AG09309 (cell line): ENCODE measurements around the gene SIDT2.
A peak's percentile ranks its signal among the peaks of the same experiment; 100 is the strongest.

Experiments used
- DNase-seq: peaks from one replicate; pipeline ENCODE4 v3.0.0-alpha.2; 2010; ENCODE audit warnings: low read depth
- H3K4me3 ChIP-seq: 2 replicates; pipeline ENCODE4 v1.5.1; 2011; ENCODE audit warnings: mild to moderate bottlenecking, low read depth, low read length, moderate library complexity; ENCODE audit not compliant: control insufficient read depth
- TF ChIP-seq, protein P1 (sequence below): IDR thresholded peaks from 2 replicates; pipeline ENCODE4 v1.5.1; 2011; ENCODE audit warnings: mild to moderate bottlenecking, low read depth, low read length, inconsistent platforms; ENCODE audit not compliant: insufficient read depth, control insufficient read depth; ENCODE audit errors: missing control alignments

Gene SIDT2

DNA sequence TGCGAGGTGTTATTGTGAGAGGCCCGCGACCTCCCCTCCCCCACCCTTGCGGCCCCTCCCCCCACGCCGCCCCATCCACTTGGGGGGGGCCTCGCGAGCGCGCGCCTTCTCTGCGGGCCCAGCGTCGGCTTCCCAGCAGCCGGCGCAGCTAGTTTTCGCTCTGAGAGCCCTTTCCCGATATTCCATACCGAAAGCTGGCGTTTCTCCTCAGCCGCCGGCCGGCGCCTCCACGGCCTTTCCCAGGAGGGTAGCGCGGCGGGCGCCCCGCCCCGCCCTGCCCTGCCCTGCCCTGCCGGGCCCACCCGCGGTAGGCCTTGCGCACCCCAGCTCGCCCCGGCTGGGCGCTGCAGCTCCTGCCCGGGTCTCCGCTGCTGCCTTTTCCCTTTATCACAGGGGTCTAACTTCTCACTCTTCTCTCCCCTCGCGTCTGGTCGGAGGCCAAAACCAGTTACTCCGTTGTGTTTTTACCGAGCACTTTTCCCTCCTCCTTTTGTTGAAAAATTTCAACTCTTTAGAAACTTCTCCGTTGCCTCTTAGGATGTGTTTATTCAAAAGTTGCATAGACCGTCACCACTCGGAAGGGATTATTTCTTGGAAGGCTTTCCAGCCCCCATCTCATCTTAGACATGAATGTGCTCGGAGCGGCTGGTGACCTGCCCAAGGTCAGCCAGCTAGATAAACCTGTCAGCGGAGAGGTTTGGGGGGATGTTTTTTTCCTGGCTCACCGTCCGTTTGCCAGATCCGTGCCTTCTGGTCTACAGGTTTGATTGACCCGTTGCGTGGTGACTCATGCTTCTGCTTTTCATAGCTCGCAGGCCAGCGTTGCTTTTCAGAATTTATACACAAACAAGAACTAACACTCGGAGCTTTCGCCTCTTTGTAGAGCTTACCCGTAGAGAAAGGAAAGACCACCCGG lies 33.8 kb upstream of the SIDT2 start:
- TF ChIP-seq, protein P1, sequence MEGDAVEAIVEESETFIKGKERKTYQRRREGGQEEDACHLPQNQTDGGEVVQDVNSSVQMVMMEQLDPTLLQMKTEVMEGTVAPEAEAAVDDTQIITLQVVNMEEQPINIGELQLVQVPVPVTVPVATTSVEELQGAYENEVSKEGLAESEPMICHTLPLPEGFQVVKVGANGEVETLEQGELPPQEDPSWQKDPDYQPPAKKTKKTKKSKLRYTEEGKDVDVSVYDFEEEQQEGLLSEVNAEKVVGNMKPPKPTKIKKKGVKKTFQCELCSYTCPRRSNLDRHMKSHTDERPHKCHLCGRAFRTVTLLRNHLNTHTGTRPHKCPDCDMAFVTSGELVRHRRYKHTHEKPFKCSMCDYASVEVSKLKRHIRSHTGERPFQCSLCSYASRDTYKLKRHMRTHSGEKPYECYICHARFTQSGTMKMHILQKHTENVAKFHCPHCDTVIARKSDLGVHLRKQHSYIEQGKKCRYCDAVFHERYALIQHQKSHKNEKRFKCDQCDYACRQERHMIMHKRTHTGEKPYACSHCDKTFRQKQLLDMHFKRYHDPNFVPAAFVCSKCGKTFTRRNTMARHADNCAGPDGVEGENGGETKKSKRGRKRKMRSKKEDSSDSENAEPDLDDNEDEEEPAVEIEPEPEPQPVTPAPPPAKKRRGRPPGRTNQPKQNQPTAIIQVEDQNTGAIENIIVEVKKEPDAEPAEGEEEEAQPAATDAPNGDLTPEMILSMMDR: no peak
- H3K4me3 ChIP-seq: peak overlapping the region; percentile 98
- DNase-seq: no peak

DNA sequence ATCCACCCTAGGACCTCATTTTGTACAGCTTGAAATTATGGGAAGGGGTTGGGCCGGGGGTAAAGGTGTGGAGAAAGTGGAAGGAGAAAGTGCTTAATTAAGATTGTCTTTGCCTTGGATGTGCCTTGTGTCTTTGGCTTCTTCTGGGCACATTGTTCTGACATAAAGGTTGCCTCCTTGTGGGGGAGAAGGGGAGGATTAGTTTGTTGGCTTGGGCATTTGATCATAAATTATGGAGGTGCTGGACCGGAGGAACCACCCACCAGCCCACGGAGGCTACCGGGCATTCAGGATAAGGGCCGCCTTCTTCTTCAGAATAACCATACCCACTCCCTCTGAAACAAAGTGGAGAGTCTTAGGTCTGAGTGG lies 33.2 kb upstream of the SIDT2 start:
- TF ChIP-seq, protein P1: peak; percentile 30
- peak overlapping the region; percentile 98 for H3K4me3 ChIP-seq
- no peak for DNase-seq

DNA sequence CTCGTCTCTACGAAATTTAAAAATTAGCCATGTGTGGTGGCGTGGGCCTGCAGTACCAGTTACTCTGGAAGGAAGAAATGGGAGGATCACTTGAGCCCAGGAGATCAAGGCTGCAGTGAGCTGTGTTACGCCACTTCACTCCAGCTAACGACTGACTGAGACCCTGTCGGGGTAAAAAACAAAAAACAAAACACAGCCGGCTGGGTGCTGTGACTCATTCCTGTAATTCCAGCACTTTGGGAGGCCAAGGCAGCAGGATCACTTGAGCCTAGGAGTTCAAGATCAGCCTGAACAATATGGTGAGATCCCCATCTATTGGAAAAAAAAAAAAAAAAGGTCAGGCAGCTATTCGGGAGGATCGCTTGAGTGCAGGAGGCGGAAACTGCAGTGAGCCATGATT lies 32.0 kb upstream of the SIDT2 start:
- TF ChIP-seq, protein P1: no peak
- no peak for DNase-seq
- no peak overlapping the region for H3K4me3 ChIP-seq

DNA sequence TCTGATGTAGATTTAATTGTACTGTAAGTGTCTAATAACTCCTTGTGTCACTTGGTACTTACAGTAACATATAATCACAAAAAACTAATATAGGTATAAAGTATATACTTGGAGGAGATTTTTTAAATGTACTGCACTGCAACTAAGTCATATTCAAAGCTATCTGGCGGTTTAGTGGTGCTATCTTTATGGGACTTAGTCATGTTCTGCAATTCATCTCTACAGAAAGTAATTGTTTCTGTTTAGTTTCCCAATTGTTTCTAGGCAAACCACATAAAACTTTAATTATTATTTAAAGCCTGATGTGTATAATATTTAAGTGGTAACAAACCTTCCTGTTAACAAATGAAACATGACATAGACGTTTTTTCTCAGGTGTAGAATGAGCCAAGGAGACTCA lies 26.5 kb upstream of the SIDT2 start:
- TF ChIP-seq, protein P1: no peak
- H3K4me3 ChIP-seq: no peak overlapping the region
- no peak for DNase-seq

DNA sequence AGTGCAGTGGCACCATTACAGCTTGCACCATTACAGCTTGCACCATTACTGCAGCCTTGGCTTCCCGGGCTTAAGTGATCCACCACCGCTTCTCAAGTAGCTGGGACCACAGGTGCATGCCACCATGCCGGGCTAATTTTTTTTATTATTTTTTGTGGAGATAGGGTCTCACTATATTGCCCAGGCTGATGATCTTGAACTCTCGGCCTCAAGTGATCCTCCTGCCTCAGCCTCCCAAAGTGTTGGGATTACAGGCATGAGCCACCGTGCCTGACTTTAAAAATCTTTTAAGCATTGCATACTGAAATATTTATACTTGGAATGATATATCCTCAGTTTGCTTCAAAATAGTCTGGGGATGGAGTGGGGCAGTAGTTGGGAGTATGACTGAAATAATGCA lies 24.1 kb upstream of the SIDT2 start:
- H3K4me3 ChIP-seq: no peak overlapping the region
- DNase-seq: no peak
- TF ChIP-seq, protein P1: no peak

DNA sequence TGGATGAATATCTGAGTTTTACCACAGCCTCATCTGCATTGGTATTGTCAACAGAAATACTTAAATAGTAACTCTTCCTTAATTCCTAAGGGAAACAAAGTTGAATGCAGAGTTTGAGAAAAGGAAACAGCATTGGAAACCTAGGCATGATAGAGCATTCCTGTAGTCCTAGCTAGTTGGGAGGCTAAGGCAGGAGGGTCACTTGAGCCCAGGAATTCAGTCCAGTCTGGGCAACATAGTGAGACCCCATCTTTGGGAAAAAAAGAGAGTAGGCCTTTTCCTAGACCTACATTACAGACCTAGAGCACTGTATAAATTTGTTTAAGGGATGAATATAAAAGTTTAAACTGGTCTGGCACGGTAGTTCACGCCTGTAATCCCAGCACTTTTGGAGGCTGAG lies 21.0 kb upstream of the SIDT2 start:
- DNase-seq: no peak
- TF ChIP-seq, protein P1: no peak
- H3K4me3 ChIP-seq: no peak overlapping the region
